B cell (primary cell): Measurements from ENCODE around the gene SUN3. TPM values are rescaled to one million over a fixed set of nuclear protein-coding genes. Genes with fewer than 3 reads are reported as not detected.

ENCODE experiments used
- ATAC-seq: fragments of 200-7000 bp; cut with Tn5 transposase; one replicate; pipeline ENCODE4 v1.10.0; 2021; ENCODE audit warnings: low read depth, mild to moderate bottlenecking, moderate number of reproducible peaks, moderate library complexity
- CTCF ChIA-PET: fragments of 350-600 bp; sonication (Branson Sonifier 250); formaldehyde crosslinking; loops from one replicate; lab custom pipeline; 2021; ENCODE audit warnings: antibody characterized with exemption, inconsistent platforms; lab: Charles Lee
- POLR2A ChIA-PET: fragments of 350-600 bp; sonication (Branson Sonifier 250); formaldehyde crosslinking; loops from one replicate; lab custom pipeline; 2021; ENCODE audit warnings: antibody characterized with exemption; lab: Charles Lee
- DNase-seq: peaks from one replicate; pipeline ENCODE4 v3.0.0; 2013
- H2AFZ ChIP-seq: 2 replicates; pipeline ENCODE4 v1.6.1; 2012; ENCODE audit warnings: mild to moderate bottlenecking, low read depth, low read length; ENCODE audit not compliant: insufficient read depth, poor library complexity, severe bottlenecking
- H3K27ac ChIP-seq, 2 donors: 1 replicate in 1 of 2; 2 replicates in 1 of 2; pipeline ENCODE4 v1.5.1; 2012 to 2013; ENCODE audit warnings: low read length in 2 of 2, mild to moderate bottlenecking in 2 of 2, moderate library complexity in 1 of 2
- H3K27me3 ChIP-seq, 4 experiments: fragments of 200-600 bp in 1 of 4; sonication (generic) in 1 of 4; replicated peaks in 1 of 4; 1 replicate in 2 of 4; 2 replicates in 2 of 4; pipeline versions ENCODE4 v1.6.1 to v1.7.0; 2013 to 2016; ENCODE audit warnings: low read length in 3 of 4, mild to moderate bottlenecking in 2 of 4, mixed read lengths in 1 of 4, moderate library complexity in 1 of 4; ENCODE audit not compliant: insufficient read depth in 4 of 4, control insufficient read depth in 3 of 4; ENCODE audit errors: control extremely low read depth in 1 of 4
- H3K36me3 ChIP-seq, 2 experiments: replicated peaks in 1 of 2; 1 replicate in 1 of 2; 2 replicates in 1 of 2; pipeline versions ENCODE4 v1.6.1 to v1.7.1; 2013; ENCODE audit warnings: low read length in 1 of 2; ENCODE audit not compliant: insufficient read depth in 2 of 2, control insufficient read depth in 1 of 2; ENCODE audit errors: control extremely low read depth in 1 of 2, extremely low read depth in 1 of 2
- H3K4me1 ChIP-seq, 2 donors: fragments of 200-600 bp in 1 of 2; sonication (generic) in 1 of 2; 1 replicate in 1 of 2; 2 replicates in 1 of 2; pipeline versions ENCODE4 v1.5.1 to v1.6.1; 2013 to 2017; ENCODE audit warnings: low read length in 2 of 2; ENCODE audit not compliant: control insufficient read depth in 2 of 2, insufficient read depth in 2 of 2
- H3K4me2 ChIP-seq: replicated peaks from 2 replicates; pipeline ENCODE3; 2012; ENCODE audit warnings: mild to moderate bottlenecking, low read depth, low read length; ENCODE audit not compliant: poor library complexity, severe bottlenecking
- H3K4me3 ChIP-seq, 5 experiments: fragments of 200-600 bp in 1 of 5; sonication (generic) in 1 of 5; 1 replicate in 3 of 5; 2 replicates in 2 of 5; pipeline versions ENCODE4 v1.5.1 to v1.7.0; 2011 to 2016; ENCODE audit warnings: low read length in 4 of 5, mild to moderate bottlenecking in 4 of 5, low read depth in 2 of 5, control low read depth in 1 of 5, moderate library complexity in 1 of 5; ENCODE audit not compliant: insufficient read depth in 1 of 5; ENCODE audit errors: control extremely low read depth in 1 of 5, extremely low read depth in 1 of 5
- H3K79me2 ChIP-seq: fragments of 200-600 bp; sonication (generic); one replicate; pipeline ENCODE4 v1.6.0; 2016; ENCODE audit warnings: low read length; ENCODE audit not compliant: control insufficient read depth, insufficient read depth
- H3K9ac ChIP-seq: fragments of 200-600 bp; sonication (generic); 2 replicates; pipeline ENCODE4 v1.6.1; 2017; ENCODE audit warnings: mild to moderate bottlenecking, low read length, moderate library complexity
- H3K9me3 ChIP-seq, 3 donors: one replicate each; pipeline versions ENCODE4 v1.6.1 to v1.7.1; 2013; ENCODE audit warnings: low read length in 2 of 3; ENCODE audit not compliant: control insufficient read depth in 2 of 3, insufficient read depth in 1 of 3; ENCODE audit errors: control extremely low read depth in 1 of 3
- H4K20me1 ChIP-seq: 2 replicates; pipeline ENCODE4 v1.6.0; 2012; ENCODE audit warnings: mild to moderate bottlenecking, low read length; ENCODE audit not compliant: insufficient read depth, control insufficient read depth, poor library complexity, severe bottlenecking
- H3K27ac Mint-ChIP-seq: one replicate; pipeline ENCODE4 v1.8.0; 2021; ENCODE audit warnings: mixed read lengths
- H3K27me3 Mint-ChIP-seq: one replicate; pipeline ENCODE4 v1.8.0; 2021; ENCODE audit warnings: mixed read lengths
- H3K4me1 Mint-ChIP-seq: one replicate; pipeline ENCODE4 v1.8.0; 2021; ENCODE audit warnings: mixed read lengths
- H3K4me3 Mint-ChIP-seq: one replicate; pipeline ENCODE4 v1.8.0; 2021; ENCODE audit warnings: mixed read lengths
- H3K9me3 Mint-ChIP-seq: one replicate; pipeline ENCODE4 v1.8.0; 2022; ENCODE audit warnings: mixed read lengths; ENCODE audit not compliant: insufficient read depth
- EZH2 ChIP-seq: IDR thresholded peaks from 2 replicates; pipeline ENCODE4 v1.6.1; 2012; ENCODE audit warnings: borderline replicate concordance, low read depth, mild to moderate bottlenecking, moderate library complexity, low read length; ENCODE audit not compliant: insufficient read depth, poor library complexity, severe bottlenecking
- WGBS: methylation state at CpG from one replicate; pipeline ENCODE4 v1.1.5; 2013; ENCODE audit warnings: missing lambda C conversion rate; ENCODE audit not compliant: insufficient coverage; 5-methylcytosine and 5-hydroxymethylcytosine counted together
- intact Hi-C: fragments of 100-400 bp; cut with micrococcal nuclease; formaldehyde crosslinking; loops from one replicate; pipeline ENCODE4 v1.10.0; 2022
- polyA minus RNA-seq: library from RNA; depleted of rRNA, polyadenylated mRNA; stranded (reverse); fragments of >200 nt; gene quantifications from 2 replicates; pipeline ENCODE4 v1.2.3, GENCODE V29; 2012
- polyA plus RNA-seq: library from polyadenylated mRNA; depleted of rRNA; stranded (reverse); fragments of >200 nt; gene quantifications from 2 replicates; pipeline ENCODE4 v1.2.3, GENCODE V29; 2012
- total RNA-seq, 2 donors: library from RNA; stranded (reverse); fragments of 120-200 nt in 1 of 2; gene quantifications; 1 replicate in 1 of 2; 2 replicates in 1 of 2; pipeline versions ENCODE4 v1.2.3 to v1.2.4, GENCODE V29; 2013 to 2022
- TF ChIP-seq, protein P1 (sequence below): fragments of 200-600 bp; IDR thresholded peaks from one replicate; pipeline ENCODE4 v1.8.0; 2022; ENCODE audit warnings: antibody characterized with exemption, mild to moderate bottlenecking

Gene SUN3, protein sequence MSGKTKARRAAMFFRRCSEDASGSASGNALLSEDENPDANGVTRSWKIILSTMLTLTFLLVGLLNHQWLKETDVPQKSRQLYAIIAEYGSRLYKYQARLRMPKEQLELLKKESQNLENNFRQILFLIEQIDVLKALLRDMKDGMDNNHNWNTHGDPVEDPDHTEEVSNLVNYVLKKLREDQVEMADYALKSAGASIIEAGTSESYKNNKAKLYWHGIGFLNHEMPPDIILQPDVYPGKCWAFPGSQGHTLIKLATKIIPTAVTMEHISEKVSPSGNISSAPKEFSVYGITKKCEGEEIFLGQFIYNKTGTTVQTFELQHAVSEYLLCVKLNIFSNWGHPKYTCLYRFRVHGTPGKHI
- total RNA-seq (not detected in 2 replicates), polyA plus RNA-seq (not detected in 2 replicates), polyA minus RNA-seq (not detected in 2 replicates)
- 0.21 TPM for total RNA-seq (2013)

DNA sequence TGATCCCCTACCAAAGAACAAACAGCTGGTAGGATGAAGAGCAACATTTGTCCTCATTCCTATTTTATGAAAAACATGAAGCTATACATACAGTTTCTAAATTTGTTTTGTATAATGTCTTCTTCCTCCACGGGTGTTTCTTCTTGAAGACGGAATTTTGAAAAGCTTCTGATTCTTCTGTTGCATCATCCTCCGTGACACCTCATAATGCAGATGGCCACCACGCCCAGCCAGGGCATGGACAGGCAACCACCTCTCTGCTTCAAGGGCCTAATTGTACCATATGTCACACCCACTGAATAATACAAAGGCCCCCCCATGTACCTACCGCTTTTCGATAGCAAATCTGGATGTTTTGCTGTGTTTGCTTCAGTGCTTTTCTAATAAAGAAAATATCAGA lies at the start of gene SUN3:
SUN3 (minus strand) TSS at position 170 of the 400 bp plus-strand sequence; CDS start at position 1, 169 bp downstream.
- peaks cover 2 to 7% (median 3%) of the 10 kb centered on the region in 3 donors for H3K9me3 ChIP-seq
- H3K4me3 ChIP-seq, result no peak within 1 kb of the TSS
- ATAC-seq (no peak), DNase-seq (no peak)
- intact Hi-C loops, result no loop called here
- H3K27ac ChIP-seq, result no peak within 1 kb of the TSS
- H2AFZ ChIP-seq, result no peak within 1 kb of the TSS
- 92% methylated on average over 3 of the region's 6 CpGs for WGBS
- TF ChIP-seq, protein P1, sequence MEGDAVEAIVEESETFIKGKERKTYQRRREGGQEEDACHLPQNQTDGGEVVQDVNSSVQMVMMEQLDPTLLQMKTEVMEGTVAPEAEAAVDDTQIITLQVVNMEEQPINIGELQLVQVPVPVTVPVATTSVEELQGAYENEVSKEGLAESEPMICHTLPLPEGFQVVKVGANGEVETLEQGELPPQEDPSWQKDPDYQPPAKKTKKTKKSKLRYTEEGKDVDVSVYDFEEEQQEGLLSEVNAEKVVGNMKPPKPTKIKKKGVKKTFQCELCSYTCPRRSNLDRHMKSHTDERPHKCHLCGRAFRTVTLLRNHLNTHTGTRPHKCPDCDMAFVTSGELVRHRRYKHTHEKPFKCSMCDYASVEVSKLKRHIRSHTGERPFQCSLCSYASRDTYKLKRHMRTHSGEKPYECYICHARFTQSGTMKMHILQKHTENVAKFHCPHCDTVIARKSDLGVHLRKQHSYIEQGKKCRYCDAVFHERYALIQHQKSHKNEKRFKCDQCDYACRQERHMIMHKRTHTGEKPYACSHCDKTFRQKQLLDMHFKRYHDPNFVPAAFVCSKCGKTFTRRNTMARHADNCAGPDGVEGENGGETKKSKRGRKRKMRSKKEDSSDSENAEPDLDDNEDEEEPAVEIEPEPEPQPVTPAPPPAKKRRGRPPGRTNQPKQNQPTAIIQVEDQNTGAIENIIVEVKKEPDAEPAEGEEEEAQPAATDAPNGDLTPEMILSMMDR, result no peak
- no peak for TF ChIP-seq EZH2
- no peaks in the 10 kb centered on the region for H3K4me1 ChIP-seq
- H3K4me1 Mint-ChIP-seq, result no peaks in the 10 kb centered on the region
- H3K9me3 Mint-ChIP-seq, result peaks cover 3% of the 10 kb centered on the region
- no peaks in the 10 kb centered on the region for H3K79me2 ChIP-seq
- peaks cover 55% of the 10 kb centered on the region for H3K27me3 Mint-ChIP-seq
- no peak within 1 kb of the TSS for H3K27ac Mint-ChIP-seq
- no peaks in the 10 kb centered on the region for H4K20me1 ChIP-seq
- CTCF ChIA-PET, result interaction anchor here (2.4 kb wide), 1 partner anchor 81 kb away, joined by 7 read pairs; no protein-coding TSS in a partner anchor
- H3K4me3 Mint-ChIP-seq, result no peak within 1 kb of the TSS
- no peak within 1 kb of the TSS for H3K4me2 ChIP-seq
- no peaks in the 10 kb centered on the region for H3K36me3 ChIP-seq
- H3K9ac ChIP-seq, result no peak within 1 kb of the TSS
- H3K27me3 ChIP-seq, result peaks cover 0 to 34% (median 15%) of the 10 kb centered on the region in 4 experiments
- POLR2A ChIA-PET, result no interaction called here

DNA sequence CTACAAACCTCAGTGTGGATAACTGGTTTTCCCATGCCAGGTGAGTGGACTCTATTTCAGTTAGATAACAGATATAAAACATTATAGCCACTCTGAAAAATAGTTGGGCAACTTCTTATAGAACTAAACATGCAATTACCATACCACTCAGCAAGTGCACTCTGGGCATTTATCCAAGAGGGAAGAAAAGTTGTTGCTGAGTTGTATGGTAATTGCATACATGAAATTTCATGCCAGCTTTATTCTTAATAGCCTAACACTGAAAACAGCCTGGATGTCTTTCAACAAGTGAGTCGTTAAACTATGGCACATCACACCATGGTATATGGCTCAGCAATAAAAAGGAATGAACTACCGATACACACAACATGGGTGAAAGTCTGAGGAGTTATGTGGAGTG lies 49.6 kb upstream of the SUN3 start:
- Histone ChIP-seq H3K4me2 (no peak overlapping the region), H3K4me3 (no peak overlapping the region), H3K79me2 (no peaks in the 10 kb centered on the region), H4K20me1 (no peaks in the 10 kb centered on the region), H3K4me1 (no peaks in the 10 kb centered on the region), H3K27me3 (no peaks in the 10 kb centered on the region), H2AFZ (no peak overlapping the region), H3K27ac (no peak overlapping the region), H3K36me3 (no peaks in the 10 kb centered on the region), H3K9me3 (no peaks in the 10 kb centered on the region), H3K9ac (no peak overlapping the region)
- no peak for ATAC-seq
- H3K27ac Mint-ChIP-seq, result no peak overlapping the region
- ChIA-PET POLR2A (no interaction called here), CTCF (interaction anchor here (1.1 kb wide), 1 partner anchor 31 kb away, joined by 3 read pairs; no protein-coding TSS in a partner anchor)
- H3K4me3 Mint-ChIP-seq, result no peak overlapping the region
- no peak for TF ChIP-seq EZH2
- TF ChIP-seq, protein P1, result no peak
- no peaks in the 10 kb centered on the region for H3K4me1 Mint-ChIP-seq
- intact Hi-C loops, result no loop called here
- no peaks in the 10 kb centered on the region for H3K9me3 Mint-ChIP-seq
- no peak for DNase-seq
- H3K27me3 Mint-ChIP-seq, result peaks cover 15% of the 10 kb centered on the region
- WGBS, result no CpG with 5 or more reads among the region's 2 CpGs
